ENCODE measurements around the gene ARSB.

DNA sequence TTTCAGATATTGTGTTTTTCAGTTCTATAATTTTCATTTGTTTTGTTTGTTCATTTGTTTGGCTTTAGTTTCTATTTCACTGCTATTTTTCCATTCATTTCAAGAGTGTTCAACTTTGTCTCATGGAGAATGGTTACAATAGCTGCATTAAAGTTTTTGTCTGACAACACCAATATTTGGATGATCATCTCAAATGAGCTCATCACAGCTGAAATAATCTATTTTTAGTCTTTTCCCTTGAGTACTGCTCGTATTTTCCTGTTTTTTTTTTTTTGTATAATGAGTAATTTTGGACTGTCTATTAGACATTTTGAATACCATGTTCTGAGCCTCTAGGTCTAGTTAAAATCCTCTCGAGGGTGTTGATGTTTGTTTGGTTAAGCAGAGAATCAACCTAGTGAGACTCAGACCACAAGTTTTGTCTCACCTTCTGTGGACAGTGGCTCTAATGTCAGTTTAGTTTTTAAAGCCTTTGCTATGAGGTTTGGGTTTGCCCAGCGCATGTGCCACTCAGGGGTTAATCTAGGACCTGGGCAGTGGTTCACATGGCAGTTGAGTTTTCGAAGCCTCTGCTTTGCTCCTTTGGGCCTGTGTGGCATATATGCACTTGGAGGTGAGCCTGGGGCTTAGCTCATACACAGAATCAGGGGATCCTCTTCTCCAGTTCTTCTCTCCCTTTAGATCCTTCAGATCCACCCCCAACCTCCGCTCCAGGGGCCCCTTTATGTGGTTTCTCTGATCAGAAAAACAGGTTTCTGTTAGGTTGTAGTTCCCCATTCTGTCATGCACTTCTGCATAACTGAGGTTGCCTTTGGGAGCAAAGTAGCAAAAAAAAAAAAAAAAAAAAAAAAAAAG, 79.8 kb downstream of the ARSB start:
- TF ChIP-seq CTCF (IDR thresholded peaks at IDR 0.05) (no peak), POLR2A (IDR thresholded peaks at IDR 0.05) (no peak)
